LNCAP (cell line): ENCODE data around the gene FOXL1.

ENCODE experiments used
- TF ChIP-seq, protein P1 (sequence below): fragments of 450-650 bp; IDR thresholded peaks from 2 replicates; pipeline ENCODE4 v1.5.1; 2017; ENCODE audit warnings: mild to moderate bottlenecking

The FOXL1 gene

DNA sequence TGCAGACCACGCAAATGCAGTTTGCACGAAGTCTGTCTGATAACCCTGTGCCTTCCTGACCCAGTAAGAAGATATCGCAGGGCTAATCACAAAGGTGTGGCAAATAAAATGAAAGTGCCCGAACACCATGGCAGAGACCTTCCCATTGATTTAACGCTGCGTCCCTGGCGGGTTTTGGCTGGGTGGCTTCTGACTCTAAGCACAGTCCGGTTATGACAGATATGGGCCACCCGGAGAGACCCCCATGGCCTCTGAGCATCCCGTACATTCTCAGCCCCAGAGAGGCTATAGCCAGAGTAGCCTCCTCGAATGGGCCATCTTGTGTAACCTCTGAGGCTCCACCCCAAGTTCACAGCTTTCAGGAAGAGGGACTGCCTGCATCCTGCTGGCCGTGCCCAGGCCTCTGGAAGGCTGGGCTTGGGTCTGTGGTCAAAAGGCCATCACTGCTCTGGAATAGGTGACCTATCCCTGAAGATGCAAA lies 6.3 kb upstream of the FOXL1 start:
- TF ChIP-seq, protein P1, sequence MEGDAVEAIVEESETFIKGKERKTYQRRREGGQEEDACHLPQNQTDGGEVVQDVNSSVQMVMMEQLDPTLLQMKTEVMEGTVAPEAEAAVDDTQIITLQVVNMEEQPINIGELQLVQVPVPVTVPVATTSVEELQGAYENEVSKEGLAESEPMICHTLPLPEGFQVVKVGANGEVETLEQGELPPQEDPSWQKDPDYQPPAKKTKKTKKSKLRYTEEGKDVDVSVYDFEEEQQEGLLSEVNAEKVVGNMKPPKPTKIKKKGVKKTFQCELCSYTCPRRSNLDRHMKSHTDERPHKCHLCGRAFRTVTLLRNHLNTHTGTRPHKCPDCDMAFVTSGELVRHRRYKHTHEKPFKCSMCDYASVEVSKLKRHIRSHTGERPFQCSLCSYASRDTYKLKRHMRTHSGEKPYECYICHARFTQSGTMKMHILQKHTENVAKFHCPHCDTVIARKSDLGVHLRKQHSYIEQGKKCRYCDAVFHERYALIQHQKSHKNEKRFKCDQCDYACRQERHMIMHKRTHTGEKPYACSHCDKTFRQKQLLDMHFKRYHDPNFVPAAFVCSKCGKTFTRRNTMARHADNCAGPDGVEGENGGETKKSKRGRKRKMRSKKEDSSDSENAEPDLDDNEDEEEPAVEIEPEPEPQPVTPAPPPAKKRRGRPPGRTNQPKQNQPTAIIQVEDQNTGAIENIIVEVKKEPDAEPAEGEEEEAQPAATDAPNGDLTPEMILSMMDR: no peak

DNA sequence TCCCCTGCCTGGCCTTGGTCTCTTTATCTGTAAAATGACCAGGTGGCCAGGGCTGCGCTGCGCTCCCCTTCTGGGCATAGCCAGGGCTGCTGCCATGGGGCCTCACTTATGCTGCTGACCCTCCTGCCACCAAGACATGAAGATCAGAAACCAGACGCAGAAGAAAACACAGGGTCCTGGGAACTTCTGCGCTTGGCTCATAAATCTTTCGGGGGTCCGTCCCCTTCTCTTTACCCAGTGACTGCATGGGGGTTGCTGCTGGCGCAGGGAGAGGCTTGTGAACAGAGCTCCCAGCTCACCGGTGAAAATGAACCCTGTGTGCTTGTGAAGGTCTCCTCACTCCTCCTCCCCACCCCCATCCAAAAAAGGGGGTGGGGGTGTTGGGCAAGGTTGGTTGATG lies 5.7 kb upstream of the FOXL1 start:
- TF ChIP-seq, protein P1: no peak

DNA sequence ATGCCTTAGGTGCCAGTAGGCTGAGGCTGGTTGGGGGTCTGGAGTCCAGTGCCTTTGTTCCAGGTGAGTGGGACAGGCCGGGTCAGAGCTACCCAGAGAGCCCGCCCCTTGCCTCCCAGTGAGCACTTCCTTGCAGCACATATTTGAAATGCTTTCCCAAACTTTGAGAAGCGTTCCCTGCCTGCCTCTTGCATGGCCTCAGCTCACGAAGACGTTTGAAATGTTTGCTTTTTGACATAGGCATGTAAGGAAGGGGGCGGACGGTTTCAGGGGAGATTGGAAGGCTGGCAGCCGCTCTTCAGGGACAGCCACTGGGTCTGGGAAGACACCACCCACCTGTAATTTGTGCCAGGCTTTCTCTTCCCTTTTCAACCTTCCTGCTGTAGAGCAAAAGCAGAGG lies 5.1 kb upstream of the FOXL1 start:
- TF ChIP-seq, protein P1: no peak

DNA sequence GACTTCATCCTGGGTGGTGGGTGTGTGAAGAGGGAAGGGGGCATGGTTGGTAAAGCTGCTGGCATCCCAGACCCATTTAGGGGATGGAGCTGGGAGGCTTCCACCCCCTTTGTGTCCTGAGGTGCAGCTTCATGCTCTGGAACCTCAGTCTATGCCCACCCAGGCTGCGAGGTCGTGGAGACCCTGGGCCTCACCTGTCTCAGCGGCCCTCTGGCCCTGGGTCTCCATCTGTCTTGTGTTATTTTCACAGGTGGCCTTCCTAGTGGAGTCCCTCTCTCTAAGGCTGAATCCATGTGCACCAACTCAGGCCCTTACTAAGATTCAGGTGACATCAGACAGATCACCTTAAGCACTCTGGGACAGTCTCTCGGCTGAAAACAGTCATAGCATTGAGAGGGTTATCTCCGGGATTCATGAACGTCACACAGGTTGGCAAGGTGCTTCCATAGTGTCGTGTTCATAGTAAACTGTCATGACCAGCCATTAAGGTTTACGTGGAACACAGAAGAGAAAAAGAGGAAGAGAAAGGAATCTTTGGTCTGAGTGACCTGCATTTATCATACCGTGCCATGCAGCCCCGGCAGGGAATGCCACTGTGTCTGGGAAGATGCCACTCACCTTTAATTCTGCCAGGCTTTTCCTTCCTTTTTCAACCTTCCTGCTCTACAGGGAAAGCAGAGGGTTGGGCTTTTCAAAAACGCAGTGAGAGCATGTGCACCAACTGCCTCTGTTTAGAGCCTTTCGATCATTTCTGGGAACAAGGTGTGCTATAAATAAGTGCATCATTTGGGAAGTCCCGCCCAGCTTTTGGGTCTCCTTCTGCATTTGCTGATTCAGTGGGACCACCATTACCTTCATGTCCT lies 4.5 kb upstream of the FOXL1 start:
- TF ChIP-seq, protein P1: no peak

DNA sequence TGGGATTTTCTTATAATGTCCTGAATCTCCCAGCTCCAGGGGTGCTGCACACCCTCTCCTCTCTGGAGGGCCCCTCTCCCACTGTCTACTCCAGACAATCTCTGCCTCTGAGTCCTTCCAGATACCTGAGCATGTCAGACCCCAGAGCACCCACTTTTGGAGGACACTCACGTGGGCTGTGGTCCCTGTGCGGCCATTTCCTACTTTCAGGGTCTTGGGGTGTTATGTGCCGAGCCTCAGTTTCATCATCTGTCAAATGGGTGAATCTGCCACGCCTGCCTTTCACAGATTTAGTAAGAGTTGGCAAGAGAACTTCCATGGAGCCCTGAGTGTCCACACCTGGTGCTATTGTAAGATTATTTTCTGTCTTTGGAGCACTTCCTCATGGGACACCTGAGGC lies 3.7 kb upstream of the FOXL1 start:
- TF ChIP-seq, protein P1: no peak

DNA sequence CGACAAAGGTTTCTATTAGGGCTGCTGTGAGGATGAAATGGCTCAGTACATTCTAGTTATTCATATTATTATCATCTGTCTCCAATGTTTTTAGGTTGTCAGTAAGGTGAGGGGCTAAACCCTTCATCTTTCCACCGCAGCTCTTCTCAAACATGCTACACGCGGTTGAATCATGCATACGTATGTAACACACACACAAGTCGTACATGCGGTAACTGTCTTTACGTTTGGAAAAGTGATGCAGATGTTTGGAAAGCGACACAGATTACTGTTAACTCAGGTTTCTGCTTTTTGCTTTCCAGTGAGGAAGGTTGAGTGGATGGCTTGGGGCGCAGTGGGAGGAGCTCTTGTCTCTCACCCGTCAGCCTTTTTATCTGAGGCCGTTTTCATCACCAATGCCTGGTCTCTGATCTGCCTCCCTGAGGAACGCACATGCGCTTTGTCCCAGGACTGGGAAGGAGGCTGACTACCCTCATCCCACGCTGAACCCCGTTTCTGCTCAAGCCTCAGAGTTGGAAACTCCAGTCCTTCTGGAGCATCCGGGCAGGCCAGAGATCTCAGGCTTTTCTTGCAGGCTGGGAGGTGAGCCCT lies 3.2 kb upstream of the FOXL1 start:
- TF ChIP-seq, protein P1: no peak

DNA sequence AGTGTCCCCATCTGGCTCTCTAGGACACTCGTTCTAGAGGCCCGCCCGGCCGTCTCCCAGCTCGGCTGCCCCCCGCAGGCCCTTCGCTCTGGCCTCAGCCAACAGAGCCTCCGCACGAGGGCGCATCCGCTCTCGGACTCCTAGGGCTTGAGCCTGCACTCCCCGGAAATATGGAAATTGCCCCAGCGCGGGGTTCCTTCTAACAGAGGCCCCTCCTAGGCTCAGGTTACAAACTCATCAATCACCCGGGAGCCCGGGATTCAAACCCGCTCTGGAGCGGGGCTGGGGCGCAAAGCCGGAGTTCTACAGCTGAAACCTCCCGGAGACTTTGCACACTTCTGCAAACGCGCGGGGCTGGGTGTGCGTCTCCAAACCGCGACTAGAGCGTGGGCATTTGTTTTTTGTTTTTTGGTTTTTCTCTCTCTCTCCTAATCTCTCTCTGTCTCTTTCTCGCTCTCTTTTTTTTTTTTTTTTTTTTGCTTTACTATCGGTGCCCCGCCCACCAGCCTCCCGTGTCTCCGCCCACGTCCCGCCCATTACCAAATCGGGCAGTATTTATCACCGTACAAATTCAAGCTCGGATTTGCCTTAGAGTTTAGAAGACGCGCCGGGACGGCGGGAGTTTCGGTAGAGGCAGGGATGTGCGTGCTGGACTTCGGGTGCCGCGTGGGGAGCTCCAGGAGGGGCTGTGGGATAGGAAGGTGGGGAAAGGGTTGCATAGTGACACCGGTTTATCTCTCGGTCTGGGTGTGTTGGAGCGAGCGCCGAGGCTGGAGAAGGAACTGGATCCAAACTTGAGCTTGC lies 2.4 kb upstream of the FOXL1 start:
- TF ChIP-seq, protein P1: peak; percentile 51
